Measurements from ENCODE around the gene ARL14EPL.
A peak's percentile ranks its signal among the peaks of the same experiment; 100 is the strongest.

The ARL14EPL gene

GRCh38 chr5:116011046-116011445 is 21.2 kb upstream of the ARL14EPL start:
- Histone ChIP-seq H3K4me1 (ENCODE audit: control insufficient read depth in 5 of 5, insufficient read depth in 5 of 5, low read length in 5 of 5) (peaks cover 0 to 19% (median 5%) of the 10 kb centered on the region in 5 donors), H3K9me3 (ENCODE audit: control insufficient read depth in 5 of 5, low read length in 5 of 5) (no peaks in the 10 kb centered on the region), H3K9ac (ENCODE audit: low read length in 5 of 5) (no peak overlapping the region), H3K36me3 (ENCODE audit: control insufficient read depth in 5 of 5, insufficient read depth in 5 of 5, low read length in 5 of 5) (peaks cover 0 to 59% (median 30%) of the 10 kb centered on the region in 5 donors), H3K4me3 (ENCODE audit: low read depth in 1 of 5, low read length in 5 of 5) (no peak overlapping the region), H3K27ac (ENCODE audit: low read depth, low read length) (peak overlapping the region; percentile 25), H3K27me3 (ENCODE audit: control insufficient read depth in 5 of 5, insufficient read depth in 4 of 5, low read length in 5 of 5) (no peaks in the 10 kb centered on the region)

- Histone ChIP-seq H3K9me3 (ENCODE audit: control insufficient read depth in 5 of 5, low read length in 5 of 5) (no peaks in the 10 kb centered on the region), H3K27me3 (ENCODE audit: control insufficient read depth in 5 of 5, insufficient read depth in 4 of 5, low read length in 5 of 5) (no peaks in the 10 kb centered on the region), H3K4me3 (ENCODE audit: low read depth in 1 of 5, low read length in 5 of 5) (no peak overlapping the region), H3K4me1 (ENCODE audit: control insufficient read depth in 5 of 5, insufficient read depth in 5 of 5, low read length in 5 of 5) (peaks cover 0 to 19% (median 5%) of the 10 kb centered on the region in 5 donors), H3K9ac (ENCODE audit: low read length in 5 of 5) (no peak overlapping the region), H3K27ac (ENCODE audit: low read depth, low read length) (peak overlapping the region; percentile 66), H3K36me3 (ENCODE audit: control insufficient read depth in 5 of 5, insufficient read depth in 5 of 5, low read length in 5 of 5) (peaks cover 0 to 54% (median 28%) of the 10 kb centered on the region in 5 donors)
Measured at GRCh38 chr5:116013207-116013785, 19.0 kb upstream of the ARL14EPL start.

GRCh38 chr5:116013936-116014335 is 18.3 kb upstream of the ARL14EPL start:
- Histone ChIP-seq H3K4me1 (ENCODE audit: control insufficient read depth in 5 of 5, insufficient read depth in 5 of 5, low read length in 5 of 5) (peaks cover 0 to 19% (median 5%) of the 10 kb centered on the region in 5 donors), H3K9me3 (ENCODE audit: control insufficient read depth in 5 of 5, low read length in 5 of 5) (no peaks in the 10 kb centered on the region)

GRCh38 chr5:116023619-116024018 is 8.7 kb upstream of the ARL14EPL start:
- Histone ChIP-seq H3K27ac (ENCODE audit: low read depth, low read length) (no peak overlapping the region), H3K36me3 (ENCODE audit: control insufficient read depth in 5 of 5, insufficient read depth in 5 of 5, low read length in 5 of 5) (peaks cover 13 to 54% (median 40%) of the 10 kb centered on the region in 5 donors), H3K4me1 (ENCODE audit: control insufficient read depth in 5 of 5, insufficient read depth in 5 of 5, low read length in 5 of 5) (peaks cover 0 to 6% (median 0%) of the 10 kb centered on the region in 5 donors), H3K9me3 (ENCODE audit: control insufficient read depth in 5 of 5, low read length in 5 of 5) (no peaks in the 10 kb centered on the region), H3K9ac (ENCODE audit: low read length in 5 of 5) (no peak overlapping the region), H3K27me3 (ENCODE audit: control insufficient read depth in 5 of 5, insufficient read depth in 4 of 5, low read length in 5 of 5) (no peaks in the 10 kb centered on the region), H3K4me3 (ENCODE audit: low read depth in 1 of 5, low read length in 5 of 5) (no peak overlapping the region)

More at GRCh38 chr5:116013936-116014335, 18.3 kb upstream of the ARL14EPL start:
- H3K9ac ChIP-seq (ENCODE audit: low read length in 5 of 5), result no peak overlapping the region
- no peaks in the 10 kb centered on the region for H3K27me3 ChIP-seq (ENCODE audit: control insufficient read depth in 5 of 5, insufficient read depth in 4 of 5, low read length in 5 of 5)
- H3K36me3 ChIP-seq (ENCODE audit: control insufficient read depth in 5 of 5, insufficient read depth in 5 of 5, low read length in 5 of 5), result peaks cover 0 to 51% (median 27%) of the 10 kb centered on the region in 5 donors
- H3K27ac ChIP-seq (ENCODE audit: low read depth, low read length), result peak overlapping the region; percentile 66
- no peak overlapping the region for H3K4me3 ChIP-seq (ENCODE audit: low read depth in 1 of 5, low read length in 5 of 5)

- peaks cover 11 to 40% (median 27%) of the 10 kb centered on the region in 5 donors for H3K36me3 ChIP-seq (ENCODE audit: control insufficient read depth in 5 of 5, insufficient read depth in 5 of 5, low read length in 5 of 5)
- no peaks in the 10 kb centered on the region for H3K9me3 ChIP-seq (ENCODE audit: control insufficient read depth in 5 of 5, low read length in 5 of 5)
- no peaks in the 10 kb centered on the region for H3K27me3 ChIP-seq (ENCODE audit: control insufficient read depth in 5 of 5, insufficient read depth in 4 of 5, low read length in 5 of 5)
- peaks cover 0 to 6% (median 0%) of the 10 kb centered on the region in 5 donors for H3K4me1 ChIP-seq (ENCODE audit: control insufficient read depth in 5 of 5, insufficient read depth in 5 of 5, low read length in 5 of 5)
- no peak overlapping the region for H3K9ac ChIP-seq (ENCODE audit: low read length in 5 of 5)
- H3K4me3 ChIP-seq (ENCODE audit: low read depth in 1 of 5, low read length in 5 of 5), result no peak overlapping the region
- H3K27ac ChIP-seq (ENCODE audit: low read depth, low read length), result no peak overlapping the region
Measured at GRCh38 chr5:116025866-116026265, 6.4 kb upstream of the ARL14EPL start.

GRCh38 chr5:116032991-116033390 is 719 bp downstream of the ARL14EPL start:
- no peaks in the 10 kb centered on the region for H3K9me3 ChIP-seq (ENCODE audit: control insufficient read depth in 5 of 5, low read length in 5 of 5)
- H3K36me3 ChIP-seq (ENCODE audit: control insufficient read depth in 5 of 5, insufficient read depth in 5 of 5, low read length in 5 of 5), result peaks cover 0 to 1% (median 0%) of the 10 kb centered on the region in 5 donors
- no peak overlapping the region for H3K27ac ChIP-seq (ENCODE audit: low read depth, low read length)
- H3K9ac ChIP-seq (ENCODE audit: low read length in 5 of 5), result no peak overlapping the region
- no peak overlapping the region for H3K4me3 ChIP-seq (ENCODE audit: low read depth in 1 of 5, low read length in 5 of 5)
- H3K27me3 ChIP-seq (ENCODE audit: control insufficient read depth in 5 of 5, insufficient read depth in 4 of 5, low read length in 5 of 5), result no peaks in the 10 kb centered on the region
- H3K4me1 ChIP-seq (ENCODE audit: control insufficient read depth in 5 of 5, insufficient read depth in 5 of 5, low read length in 5 of 5), result peaks cover 0 to 6% (median 3%) of the 10 kb centered on the region in 5 donors

GRCh38 chr5:116035123-116035522 is 2.9 kb downstream of the ARL14EPL start:
- no peaks in the 10 kb centered on the region for H3K36me3 ChIP-seq (ENCODE audit: control insufficient read depth in 5 of 5, insufficient read depth in 5 of 5, low read length in 5 of 5)
- H3K9me3 ChIP-seq (ENCODE audit: control insufficient read depth in 5 of 5, low read length in 5 of 5), result no peaks in the 10 kb centered on the region
- no peak overlapping the region for H3K27ac ChIP-seq (ENCODE audit: low read depth, low read length)
- no peaks in the 10 kb centered on the region for H3K27me3 ChIP-seq (ENCODE audit: control insufficient read depth in 5 of 5, insufficient read depth in 4 of 5, low read length in 5 of 5)
- H3K9ac ChIP-seq (ENCODE audit: low read length in 5 of 5), result no peak overlapping the region
- peaks cover 0 to 6% (median 3%) of the 10 kb centered on the region in 5 donors for H3K4me1 ChIP-seq (ENCODE audit: control insufficient read depth in 5 of 5, insufficient read depth in 5 of 5, low read length in 5 of 5)
- no peak overlapping the region for H3K4me3 ChIP-seq (ENCODE audit: low read depth in 1 of 5, low read length in 5 of 5)

- Histone ChIP-seq H3K4me1 (ENCODE audit: control insufficient read depth in 5 of 5, insufficient read depth in 5 of 5, low read length in 5 of 5) (no peaks in the 10 kb centered on the region), H3K4me3 (ENCODE audit: low read depth in 1 of 5, low read length in 5 of 5) (no peak overlapping the region), H3K36me3 (ENCODE audit: control insufficient read depth in 5 of 5, insufficient read depth in 5 of 5, low read length in 5 of 5) (no peaks in the 10 kb centered on the region), H3K27me3 (ENCODE audit: control insufficient read depth in 5 of 5, insufficient read depth in 4 of 5, low read length in 5 of 5) (peaks cover 0 to 4% (median 0%) of the 10 kb centered on the region in 5 donors), H3K9me3 (ENCODE audit: control insufficient read depth in 5 of 5, low read length in 5 of 5) (no peaks in the 10 kb centered on the region), H3K9ac (ENCODE audit: low read length in 5 of 5) (no peak overlapping the region), H3K27ac (ENCODE audit: low read depth, low read length) (no peak overlapping the region)
Measured at GRCh38 chr5:116037236-116037822, 5.1 kb downstream of the ARL14EPL start.

- no peak overlapping the region for H3K9ac ChIP-seq (ENCODE audit: low read length in 5 of 5)
- H3K4me3 ChIP-seq (ENCODE audit: low read depth in 1 of 5, low read length in 5 of 5), result no peak overlapping the region
- no peak overlapping the region for H3K27ac ChIP-seq (ENCODE audit: low read depth, low read length)
- no peaks in the 10 kb centered on the region for H3K4me1 ChIP-seq (ENCODE audit: control insufficient read depth in 5 of 5, insufficient read depth in 5 of 5, low read length in 5 of 5)
- H3K27me3 ChIP-seq (ENCODE audit: control insufficient read depth in 5 of 5, insufficient read depth in 4 of 5, low read length in 5 of 5), result peaks cover 0 to 4% (median 0%) of the 10 kb centered on the region in 5 donors
- H3K36me3 ChIP-seq (ENCODE audit: control insufficient read depth in 5 of 5, insufficient read depth in 5 of 5, low read length in 5 of 5), result no peaks in the 10 kb centered on the region
- no peaks in the 10 kb centered on the region for H3K9me3 ChIP-seq (ENCODE audit: control insufficient read depth in 5 of 5, low read length in 5 of 5)
Measured at GRCh38 chr5:116038817-116039216, 6.5 kb downstream of the ARL14EPL start.

GRCh38 chr5:116042375-116042774 is 10.1 kb downstream of the ARL14EPL start:
- Histone ChIP-seq H3K36me3 (ENCODE audit: control insufficient read depth in 5 of 5, insufficient read depth in 5 of 5, low read length in 5 of 5) (no peaks in the 10 kb centered on the region), H3K4me3 (ENCODE audit: low read depth in 1 of 5, low read length in 5 of 5) (no peak overlapping the region)

More at GRCh38 chr5:116042375-116042774, 10.1 kb downstream of the ARL14EPL start:
- no peaks in the 10 kb centered on the region for H3K4me1 ChIP-seq (ENCODE audit: control insufficient read depth in 5 of 5, insufficient read depth in 5 of 5, low read length in 5 of 5)
- no peak overlapping the region for H3K9ac ChIP-seq (ENCODE audit: low read length in 5 of 5)
- H3K27me3 ChIP-seq (ENCODE audit: control insufficient read depth in 5 of 5, insufficient read depth in 4 of 5, low read length in 5 of 5), result peaks cover 0 to 4% (median 0%) of the 10 kb centered on the region in 5 donors
- no peaks in the 10 kb centered on the region for H3K9me3 ChIP-seq (ENCODE audit: control insufficient read depth in 5 of 5, low read length in 5 of 5)
- H3K27ac ChIP-seq (ENCODE audit: low read depth, low read length), result no peak overlapping the region
